IMR-90 (cell line): Measurements from ENCODE around the gene AHCYL2. TPM values are rescaled to one million over a fixed set of nuclear protein-coding genes. Genes with fewer than 3 reads are reported as not detected.

Source experiments
- ATAC-seq: fragments of 200-7000 bp; cut with Tn5 transposase; 2 replicates; pipeline ENCODE4 v1.9.1; 2020; ENCODE audit warnings: low read depth, mild to moderate bottlenecking, moderate library complexity
- BruUV-seq: library from RNA; stranded (reverse); fragments of 400-500 nt; replicated peaks from 2 replicates; lab custom pipeline; 2021; lab: Mats Ljungman, UMichigan
- CTCF ChIA-PET: fragments of 300-600 bp; formaldehyde crosslinking; extraction: SDS; loops from one replicate; lab custom pipeline; 2021; ENCODE audit warnings: antibody characterized with exemption; lab: Yijun Ruan, JAX
- POLR2A ChIA-PET: fragments of 300-600 bp; sonication (Branson Sonifier 250); formaldehyde crosslinking; loops from one replicate; lab custom pipeline; 2022; ENCODE audit warnings: antibody characterized with exemption; ENCODE audit not compliant: unreplicated experiment; lab: Charles Lee
- DNase-seq: peaks from one replicate; pipeline ENCODE4 v3.0.0; 2013
- H2AFZ ChIP-seq: replicated peaks from 2 replicates; pipeline ENCODE3; 2013; ENCODE audit warnings: low read length, mild to moderate bottlenecking; ENCODE audit not compliant: poor library complexity
- H2AK5ac ChIP-seq: 2 replicates; pipeline ENCODE4 v1.6.1; 2013; ENCODE audit warnings: low read depth, low read length, inconsistent platforms
- H2AK9ac ChIP-seq: replicated peaks from 2 replicates; pipeline ENCODE3; 2013; ENCODE audit warnings: mild to moderate bottlenecking, low read depth, low read length, moderate library complexity; ENCODE audit not compliant: poor library complexity
- H2BK120ac ChIP-seq: 2 replicates; pipeline ENCODE4 v1.6.1; 2013; ENCODE audit warnings: low read depth, low read length, inconsistent platforms
- H2BK15ac ChIP-seq: 3 replicates; pipeline ENCODE4 v1.6.1; 2013; ENCODE audit warnings: low read depth, low read length, inconsistent platforms
- H2BK20ac ChIP-seq: 2 replicates; pipeline ENCODE4 v1.6.1; 2013; ENCODE audit warnings: low read depth, mild to moderate bottlenecking, inconsistent platforms, low read length, moderate library complexity
- H2BK5ac ChIP-seq: 2 replicates; pipeline ENCODE4 v1.6.1; 2013; ENCODE audit warnings: mild to moderate bottlenecking, low read depth, low read length, inconsistent platforms; ENCODE audit not compliant: poor library complexity, severe bottlenecking
- H3K14ac ChIP-seq: replicated peaks from 2 replicates; pipeline ENCODE4 v1.6.1; 2013; ENCODE audit warnings: low read depth, low read length, inconsistent platforms
- H3K18ac ChIP-seq: 2 replicates; pipeline ENCODE4 v1.6.1; 2013; ENCODE audit warnings: low read depth, low read length, control low read depth
- H3K23ac ChIP-seq: 2 replicates; pipeline ENCODE4 v1.6.1; 2013; ENCODE audit warnings: low read depth, low read length, inconsistent platforms
- H3K27ac ChIP-seq: 2 replicates; pipeline ENCODE4 v1.5.1; 2013; ENCODE audit warnings: mild to moderate bottlenecking, control low read depth, low read length; ENCODE audit not compliant: insufficient read depth
- H3K27me3 ChIP-seq: 2 replicates; pipeline ENCODE4 v1.6.1; 2013; ENCODE audit warnings: low read length; ENCODE audit not compliant: control insufficient read depth, insufficient read depth
- H3K36me3 ChIP-seq: 2 replicates; pipeline ENCODE4 v1.6.1; 2013; ENCODE audit warnings: low read length, mixed read lengths; ENCODE audit not compliant: control insufficient read depth, insufficient read depth
- H3K4ac ChIP-seq: 2 replicates; pipeline ENCODE4 v1.6.1; 2013; ENCODE audit warnings: low read depth, low read length, inconsistent platforms
- H3K4me1 ChIP-seq: 2 replicates; pipeline ENCODE4 v1.6.1; 2013; ENCODE audit warnings: low read length, mixed read lengths; ENCODE audit not compliant: control insufficient read depth, insufficient read depth
- H3K4me2 ChIP-seq: 2 replicates; pipeline ENCODE4 v1.6.1; 2013; ENCODE audit warnings: low read depth, mild to moderate bottlenecking, control low read depth, low read length, moderate library complexity
- H3K4me3 ChIP-seq: 2 replicates; pipeline ENCODE4 v1.5.1; 2013; ENCODE audit warnings: low read depth, mild to moderate bottlenecking, control low read depth, low read length, moderate library complexity; ENCODE audit not compliant: insufficient read depth
- H3K56ac ChIP-seq: 2 replicates; pipeline ENCODE4 v1.6.1; 2013; ENCODE audit warnings: low read length, inconsistent platforms; ENCODE audit not compliant: insufficient read depth; ENCODE audit errors: extremely low read depth
- H3K79me1 ChIP-seq, 2 experiments: 2 replicates each; pipeline ENCODE4 v1.6.1; 2013; ENCODE audit warnings: low read length in 2 of 2, inconsistent platforms in 1 of 2, low read depth in 1 of 2
- H3K9ac ChIP-seq: 2 replicates; pipeline ENCODE4 v1.6.1; 2013; ENCODE audit warnings: low read depth, low read length, control low read depth
- H3K9me1 ChIP-seq: 2 replicates; pipeline ENCODE4 v1.6.1; 2013; ENCODE audit warnings: low read length, inconsistent platforms; ENCODE audit not compliant: insufficient read depth
- H3K9me3 ChIP-seq: 2 replicates; pipeline ENCODE4 v1.6.1; 2013; ENCODE audit warnings: low read length; ENCODE audit not compliant: control insufficient read depth, insufficient read depth
- H4K20me1 ChIP-seq: 2 replicates; pipeline ENCODE4 v1.6.1; 2013; ENCODE audit warnings: low read length, inconsistent platforms; ENCODE audit not compliant: insufficient read depth
- H4K5ac ChIP-seq: 2 replicates; pipeline ENCODE4 v1.6.1; 2013; ENCODE audit warnings: mild to moderate bottlenecking, low read depth, low read length, control low read depth
- H4K8ac ChIP-seq, 2 experiments: 2 replicates each; pipeline ENCODE4 v1.6.1; 2013; ENCODE audit warnings: low read depth in 2 of 2, low read length in 2 of 2, control low read depth in 1 of 2, inconsistent platforms in 1 of 2
- H4K91ac ChIP-seq: 2 replicates; pipeline ENCODE4 v1.6.1; 2013; ENCODE audit warnings: low read depth, low read length, inconsistent platforms; ENCODE audit not compliant: insufficient read depth
- BHLHE40 ChIP-seq: fragments of 150-350 bp; IDR thresholded peaks from 2 replicates; pipeline ENCODE4 v1.6.1; 2016; ENCODE audit warnings: mild to moderate bottlenecking, low read depth, low read length
- CEBPB ChIP-seq: IDR thresholded peaks from 2 replicates; pipeline ENCODE4 v1.6.1; 2012; ENCODE audit warnings: low read depth, low read length, improper control_type of control experiment
- CHD1 ChIP-seq: IDR thresholded peaks from 2 replicates; pipeline ENCODE4 v1.6.1; 2012; ENCODE audit warnings: low read depth, low read length, improper control_type of control experiment
- FOS ChIP-seq: fragments of 150-350 bp; IDR thresholded peaks from 2 replicates; pipeline ENCODE4 v1.6.1; 2016; ENCODE audit warnings: low read depth, low read length
- MAZ ChIP-seq: IDR thresholded peaks from 2 replicates; pipeline ENCODE4 v1.6.1; 2012; ENCODE audit warnings: low read depth, mild to moderate bottlenecking, low read length, improper control_type of control experiment, moderate library complexity, borderline replicate concordance
- MXI1 ChIP-seq: IDR thresholded peaks from 2 replicates; pipeline ENCODE4 v1.6.1; 2012; ENCODE audit warnings: low read depth, mild to moderate bottlenecking, low read length, moderate library complexity, borderline replicate concordance
- POLR2A ChIP-seq: IDR thresholded peaks from 2 replicates; pipeline ENCODE4 v1.6.1; 2012; ENCODE audit warnings: mild to moderate bottlenecking, low read depth, low read length
- RAD21 ChIP-seq: IDR thresholded peaks from 2 replicates; pipeline ENCODE4 v1.6.1; 2012; ENCODE audit warnings: low read length, improper control_type of control experiment
- RCOR1 ChIP-seq: IDR thresholded peaks from 2 replicates; pipeline ENCODE4 v1.6.1; 2012; ENCODE audit warnings: mild to moderate bottlenecking, low read length, improper control_type of control experiment; ENCODE audit not compliant: insufficient replicate concordance
- SMC3 ChIP-seq: fragments of 150-350 bp; IDR thresholded peaks from 2 replicates; pipeline ENCODE4 v1.6.1; 2016; ENCODE audit warnings: low read depth, mild to moderate bottlenecking, antibody characterized with exemption, low read length, moderate library complexity
- USF2 ChIP-seq: fragments of 150-350 bp; IDR thresholded peaks from 2 replicates; pipeline ENCODE4 v1.6.1; 2017; ENCODE audit warnings: mild to moderate bottlenecking, antibody characterized with exemption, low read length, low read depth
- WGBS, 2 experiments: methylation state at CpG; one replicate each; pipeline versions ENCODE4 v1.1.5 to v1.1.7; 2013; ENCODE audit warnings: missing lambda C conversion rate in 2 of 2; ENCODE audit not compliant: insufficient read length in 1 of 2; ENCODE audit errors: extremely low coverage in 2 of 2; 5-methylcytosine and 5-hydroxymethylcytosine counted together
- dilution Hi-C: fragments of 300-500 bp; cut with HindIII; formaldehyde crosslinking; loops from one replicate; pipeline ENCODE4 v1.14.3; 2018; ENCODE audit warnings: low sequenced_read_pairs; ENCODE audit not compliant: unreplicated experiment
- in situ Hi-C: fragments of 300-500 bp; cut with MboI; formaldehyde crosslinking; loops from 3 replicates; pipeline ENCODE4 v1.14.3; 2019; ENCODE audit warnings: low sequenced_read_pairs, inconsistent platforms, mixed read lengths
- intact Hi-C: fragments of 100-400 bp; cut with micrococcal nuclease; formaldehyde crosslinking; loops from 2 replicates; pipeline ENCODE4 v1.10.0; 2022
- polyA plus RNA-seq, 3 experiments: library from polyadenylated mRNA; depleted of rRNA; stranded (reverse); fragments of >200 nt; gene quantifications; 2 replicates each; pipeline ENCODE4 v1.2.3, GENCODE V29; 2012; ENCODE audit warnings: low replicate concordance in 1 of 3
- total RNA-seq: library from RNA; depleted of rRNA; stranded (reverse); fragments of >200 nt; gene quantifications from 2 replicates; pipeline ENCODE4 v1.2.3, GENCODE V29; 2012

The AHCYL2 gene
- total and polyA plus RNA-seq, 2 of the 4 experiments (the other 2 are of a cell fraction), result 5.7 to 7.6 TPM

GRCh38 chr7:129462420-129462819 is 237.6 kb downstream of the AHCYL2 start:
- no CpG with 5 or more reads among the region's 1 CpG for WGBS, 2 experiments
- ChIA-PET CTCF (interaction anchor here (1.4 kb wide), 1 partner anchor 95 kb away, joined by 4 read pairs; no protein-coding TSS in a partner anchor), POLR2A (no interaction called here)
- no peak for TF ChIP-seq SMC3
- no peak for TF ChIP-seq USF2
- TF ChIP-seq CHD1, result no peak
- no peak for TF ChIP-seq RCOR1
- no peak for TF ChIP-seq BHLHE40
- no peak for TF ChIP-seq MAZ
- no peak for TF ChIP-seq MXI1
- TF ChIP-seq RAD21, result no peak
- no peak for TF ChIP-seq FOS
- no peak for TF ChIP-seq POLR2A
- no peak for TF ChIP-seq CEBPB
- Histone ChIP-seq H4K20me1 (no peaks in the 10 kb centered on the region), H2AFZ (no peak overlapping the region), H3K9me1 (peaks cover 5% of the 10 kb centered on the region), H3K27ac (no peak overlapping the region), H3K79me1 (no peaks in the 10 kb centered on the region), H3K9ac (no peak overlapping the region), H2BK5ac (no peak overlapping the region), H3K27me3 (no peaks in the 10 kb centered on the region), H3K9me3 (no peaks in the 10 kb centered on the region), H2BK15ac (no peak overlapping the region), H3K36me3 (no peaks in the 10 kb centered on the region; the same call in 1 of the 2 replicates), H3K56ac (no peak overlapping the region), H2AK9ac (no peak overlapping the region), H4K8ac (no peak overlapping the region), H2BK120ac (no peak overlapping the region), H4K5ac (no peak overlapping the region), H3K4ac (no peak overlapping the region), H2BK20ac (no peak overlapping the region), H3K4me1 (no peaks in the 10 kb centered on the region), H2AK5ac (no peak overlapping the region), H3K23ac (no peak overlapping the region), H3K18ac (no peak overlapping the region), H3K14ac (no peak overlapping the region), H3K4me2 (no peak overlapping the region), H4K91ac (no peak overlapping the region), H3K4me3 (no peak overlapping the region)
- dilution Hi-C loops (no loop called here), in situ Hi-C loops (loop anchor here (5.0 kb wide), 1 partner anchor 90 kb away; no protein-coding TSS in a partner anchor), intact Hi-C loops (no loop called here)
- no TSS peak for BruUV-seq
- DNase-seq, result no peak
- ATAC-seq, result no peak
